Measurements from ENCODE around the gene USP10.

The USP10 gene

DNA sequence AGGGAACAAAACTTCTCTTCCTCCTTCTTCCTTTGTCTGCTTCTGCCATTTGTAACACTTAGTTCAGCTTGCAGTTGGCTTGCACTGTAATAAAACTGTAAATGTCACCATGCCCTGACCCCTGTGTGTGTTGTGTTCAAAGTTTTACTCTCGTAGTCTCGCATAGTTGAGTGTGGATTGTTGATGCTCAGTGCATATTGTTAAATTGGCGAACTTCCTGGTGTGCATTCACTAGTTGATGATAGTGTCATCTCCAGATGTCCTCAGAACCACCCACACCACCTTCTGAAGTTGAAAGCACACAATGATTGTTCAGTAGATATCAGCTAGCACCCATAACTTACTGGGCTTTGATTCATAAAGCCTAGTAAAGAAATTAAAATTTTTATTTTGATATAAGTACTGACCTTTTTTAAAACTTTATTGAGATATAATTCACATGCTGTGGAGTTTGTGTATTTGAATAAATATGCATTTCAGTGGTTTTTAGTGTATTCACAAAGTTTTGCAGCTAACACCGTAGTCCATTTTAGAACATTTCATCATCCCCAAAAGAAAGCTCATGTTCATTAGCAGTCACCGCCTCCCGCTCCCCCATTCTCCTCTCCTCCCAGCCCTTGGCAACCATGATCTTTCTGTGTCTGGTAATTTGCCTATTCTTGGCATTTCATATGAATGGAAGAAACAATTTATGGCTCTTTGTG lies 25.0 kb downstream of the USP10 start:
- TF ChIP-seq, protein P1, sequence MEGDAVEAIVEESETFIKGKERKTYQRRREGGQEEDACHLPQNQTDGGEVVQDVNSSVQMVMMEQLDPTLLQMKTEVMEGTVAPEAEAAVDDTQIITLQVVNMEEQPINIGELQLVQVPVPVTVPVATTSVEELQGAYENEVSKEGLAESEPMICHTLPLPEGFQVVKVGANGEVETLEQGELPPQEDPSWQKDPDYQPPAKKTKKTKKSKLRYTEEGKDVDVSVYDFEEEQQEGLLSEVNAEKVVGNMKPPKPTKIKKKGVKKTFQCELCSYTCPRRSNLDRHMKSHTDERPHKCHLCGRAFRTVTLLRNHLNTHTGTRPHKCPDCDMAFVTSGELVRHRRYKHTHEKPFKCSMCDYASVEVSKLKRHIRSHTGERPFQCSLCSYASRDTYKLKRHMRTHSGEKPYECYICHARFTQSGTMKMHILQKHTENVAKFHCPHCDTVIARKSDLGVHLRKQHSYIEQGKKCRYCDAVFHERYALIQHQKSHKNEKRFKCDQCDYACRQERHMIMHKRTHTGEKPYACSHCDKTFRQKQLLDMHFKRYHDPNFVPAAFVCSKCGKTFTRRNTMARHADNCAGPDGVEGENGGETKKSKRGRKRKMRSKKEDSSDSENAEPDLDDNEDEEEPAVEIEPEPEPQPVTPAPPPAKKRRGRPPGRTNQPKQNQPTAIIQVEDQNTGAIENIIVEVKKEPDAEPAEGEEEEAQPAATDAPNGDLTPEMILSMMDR (conservative IDR thresholded peaks at IDR 0.05), result no peak
- H3K27ac ChIP-seq, result no peak overlapping the region

GRCh38 chr16:84725481-84726078 lies 25.8 kb downstream of the USP10 start:
- TF ChIP-seq, protein P1 (conservative IDR thresholded peaks at IDR 0.05), result no peak
- H3K27ac ChIP-seq, result no peak overlapping the region

DNA sequence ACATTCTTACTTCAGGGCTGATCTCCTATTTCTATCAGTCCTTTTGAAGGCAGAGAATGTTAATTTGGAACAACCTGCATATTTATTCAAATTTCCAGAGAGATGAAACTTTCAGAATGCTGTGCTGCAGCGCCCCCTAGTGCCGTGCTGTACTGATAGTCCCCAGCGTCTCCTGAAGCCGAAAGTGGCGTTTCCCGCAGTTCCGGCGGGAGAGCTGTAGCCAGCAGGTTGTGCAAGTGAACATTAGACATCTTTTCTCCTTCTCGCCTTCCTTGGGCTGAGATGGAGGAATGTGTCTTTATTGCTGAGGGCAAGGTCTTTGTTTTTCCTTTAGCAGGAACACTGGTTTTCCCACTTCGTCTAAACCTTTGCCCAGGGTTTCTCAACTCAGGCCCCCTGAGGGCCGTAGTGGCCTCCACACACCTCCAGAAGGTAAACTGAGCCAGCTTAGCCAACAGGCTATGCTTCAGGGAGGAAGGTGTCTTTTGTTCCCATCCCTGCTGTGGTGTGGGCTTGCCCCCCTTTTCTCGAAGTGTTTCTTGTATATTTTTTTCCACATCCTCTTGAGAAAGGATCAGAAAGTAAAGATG lies 26.4 kb downstream of the USP10 start:
- H3K27ac ChIP-seq, result no peak overlapping the region
- TF ChIP-seq, protein P1 (conservative IDR thresholded peaks at IDR 0.05), result no peak

- no peak overlapping the region for H3K27ac ChIP-seq
- TF ChIP-seq, protein P1 (conservative IDR thresholded peaks at IDR 0.05), result no peak
These were observed 27.1 kb downstream of the USP10 start for GRCh38 chr16:84726669-84727467.

GRCh38 chr16:84728853-84729424 lies 29.1 kb downstream of the USP10 start:
- no peak overlapping the region for H3K27ac ChIP-seq

DNA sequence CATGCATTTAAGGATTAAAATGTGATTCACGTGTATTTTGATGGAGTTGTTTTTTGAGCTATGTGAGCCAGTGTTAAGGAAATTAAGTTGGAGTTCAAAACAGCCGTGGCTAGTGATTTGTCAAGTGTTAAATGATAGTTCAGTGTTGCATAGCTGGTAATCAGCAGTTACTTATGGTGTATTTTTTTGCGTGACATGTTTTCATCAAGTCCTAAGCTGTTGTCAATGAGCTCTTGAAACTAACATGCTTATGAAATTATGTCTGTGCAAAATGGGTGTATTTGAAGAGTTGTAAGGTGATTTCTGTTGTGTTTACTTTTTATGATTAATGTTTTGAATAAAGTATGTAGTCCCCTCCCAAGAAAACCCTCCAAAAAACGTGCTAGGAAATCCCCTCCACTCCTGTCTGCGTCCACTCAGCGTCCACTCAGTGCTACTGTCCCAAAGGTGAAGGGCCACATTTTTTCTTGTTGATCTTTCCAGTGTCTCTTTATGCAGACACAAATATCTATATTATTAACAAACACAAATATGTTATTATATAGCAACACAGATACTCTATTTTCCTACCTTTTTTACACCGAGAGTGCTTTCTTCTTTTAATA lies 30.0 kb downstream of the USP10 start:
- TF ChIP-seq, protein P1 (conservative IDR thresholded peaks at IDR 0.05), result no peak
- H3K27ac ChIP-seq, result no peak overlapping the region

More at GRCh38 chr16:84728853-84729424, 29.1 kb downstream of the USP10 start:
- TF ChIP-seq, protein P1 (conservative IDR thresholded peaks at IDR 0.05), result no peak
